ENCODE data around the gene ABLIM1.

DNA sequence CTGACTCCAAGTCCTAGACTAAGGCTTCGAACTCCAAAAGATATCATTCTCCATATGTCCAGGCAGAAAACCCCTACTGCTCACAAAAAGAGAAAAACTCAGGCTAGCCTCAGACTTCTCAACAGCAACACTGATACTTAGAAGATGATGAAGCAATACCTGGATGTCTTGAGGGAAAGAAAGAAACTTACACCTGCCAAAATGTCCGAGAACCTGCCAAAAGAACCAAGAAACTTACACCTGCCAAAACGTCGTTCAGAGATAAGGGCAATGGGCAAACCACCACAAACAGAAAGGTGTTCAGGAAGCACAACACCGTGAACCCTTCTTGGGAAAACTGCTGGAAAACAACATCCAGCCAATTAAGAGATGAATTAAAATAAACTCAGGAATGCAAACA, 15.3 kb downstream of the ABLIM1 start:
- TF ChIP-seq POLR2A (IDR thresholded peaks at IDR 0.05; ENCODE audit: low read depth, low read length) (no peak), POLR2AphosphoS5 (IDR thresholded peaks at IDR 0.05; ENCODE audit: low read depth, low read length) (no peak), SPI1 (IDR thresholded peaks at IDR 0.05; ENCODE audit: low read depth, low read length) (no peak), TAF1 (IDR thresholded peaks at IDR 0.05; ENCODE audit: low read depth, low read length) (no peak), POU2F2 (IDR thresholded peaks at IDR 0.05; ENCODE audit: low read depth, low read length) (no peak), PAX5 (IDR thresholded peaks at IDR 0.05; ENCODE audit: insufficient read depth, low read length, severe bottlenecking) (no peak)

Measured in GM12891 (cell line).